Astrocyte of the spinal cord (primary cell): ENCODE data around the gene LIN28A.

ENCODE experiments used
- DNase-seq: peaks from one replicate; pipeline ENCODE4 v3.0.0; 2011; ENCODE audit warnings: low read depth, low spot score
- H3K4me3 ChIP-seq: 2 replicates; pipeline ENCODE4 v1.5.1; 2011; ENCODE audit warnings: low read depth, mild to moderate bottlenecking, low read length, moderate library complexity
- in situ Hi-C: cut with HindIII; loops from 2 replicates; pipeline ENCODE4 v1.10.0; 2017; ENCODE audit warnings: low sequenced_read_pairs
- TF ChIP-seq, protein P1 (sequence below): IDR thresholded peaks from 2 replicates; pipeline ENCODE4 v1.5.1; 2012; ENCODE audit warnings: low read depth, mild to moderate bottlenecking, low read length, inconsistent platforms

Gene LIN28A

DNA sequence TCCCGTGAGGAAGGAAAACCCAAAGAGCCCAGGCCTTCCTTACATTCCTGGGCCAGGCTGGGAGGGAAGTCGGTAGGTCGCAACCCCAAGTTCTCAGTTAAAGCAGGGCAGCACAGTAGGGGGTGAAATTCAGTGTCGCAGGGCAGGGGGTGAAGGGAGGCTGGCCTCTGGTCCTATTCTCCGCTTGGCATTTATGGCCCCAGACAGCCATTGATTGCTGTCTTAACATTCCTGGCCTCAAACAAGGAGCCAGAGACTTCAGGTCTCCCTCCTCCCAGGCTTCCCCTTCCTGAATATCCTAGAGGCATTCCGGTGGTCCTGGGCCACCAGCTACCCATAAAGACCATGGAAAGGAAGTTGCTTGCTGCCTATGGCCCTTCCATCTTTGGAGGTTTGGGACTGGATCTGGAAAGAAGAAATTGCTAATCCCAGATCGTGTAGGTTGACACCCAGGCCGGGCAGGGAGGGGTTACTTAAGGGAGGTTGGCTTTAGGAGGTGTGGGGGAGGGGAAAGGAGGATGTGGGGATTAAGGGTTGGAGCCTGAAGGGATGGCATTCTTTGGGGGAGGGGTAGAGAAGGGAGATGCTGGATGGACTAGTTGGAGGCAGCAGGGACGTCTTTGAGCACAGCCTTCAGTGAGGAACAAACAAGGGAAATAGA, 1.7 kb downstream of the LIN28A start:
- TF ChIP-seq, protein P1, sequence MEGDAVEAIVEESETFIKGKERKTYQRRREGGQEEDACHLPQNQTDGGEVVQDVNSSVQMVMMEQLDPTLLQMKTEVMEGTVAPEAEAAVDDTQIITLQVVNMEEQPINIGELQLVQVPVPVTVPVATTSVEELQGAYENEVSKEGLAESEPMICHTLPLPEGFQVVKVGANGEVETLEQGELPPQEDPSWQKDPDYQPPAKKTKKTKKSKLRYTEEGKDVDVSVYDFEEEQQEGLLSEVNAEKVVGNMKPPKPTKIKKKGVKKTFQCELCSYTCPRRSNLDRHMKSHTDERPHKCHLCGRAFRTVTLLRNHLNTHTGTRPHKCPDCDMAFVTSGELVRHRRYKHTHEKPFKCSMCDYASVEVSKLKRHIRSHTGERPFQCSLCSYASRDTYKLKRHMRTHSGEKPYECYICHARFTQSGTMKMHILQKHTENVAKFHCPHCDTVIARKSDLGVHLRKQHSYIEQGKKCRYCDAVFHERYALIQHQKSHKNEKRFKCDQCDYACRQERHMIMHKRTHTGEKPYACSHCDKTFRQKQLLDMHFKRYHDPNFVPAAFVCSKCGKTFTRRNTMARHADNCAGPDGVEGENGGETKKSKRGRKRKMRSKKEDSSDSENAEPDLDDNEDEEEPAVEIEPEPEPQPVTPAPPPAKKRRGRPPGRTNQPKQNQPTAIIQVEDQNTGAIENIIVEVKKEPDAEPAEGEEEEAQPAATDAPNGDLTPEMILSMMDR: no peak
- H3K4me3 ChIP-seq: no peak overlapping the region
- in situ Hi-C loops: no loop called here
- DNase-seq: no peak

DNA sequence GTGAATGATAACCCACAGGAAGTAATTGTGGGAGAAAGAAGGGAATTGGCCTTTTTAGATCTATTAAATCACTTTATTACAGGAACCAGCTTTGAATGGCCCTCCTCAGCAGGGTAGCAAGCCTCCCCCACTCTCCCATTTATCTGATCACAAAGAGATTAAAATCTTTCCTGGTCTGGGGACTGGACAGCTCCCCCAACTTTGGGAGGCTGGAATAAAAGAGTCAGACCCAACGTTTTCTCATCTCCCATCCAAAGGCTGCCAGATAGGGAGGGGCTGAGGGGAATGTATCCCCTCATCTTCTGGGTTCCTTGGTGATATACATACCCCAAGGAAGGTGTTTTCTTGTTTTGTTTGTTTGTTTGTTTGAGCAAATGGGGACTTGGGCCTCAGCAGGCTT, 2.4 kb downstream of the LIN28A start:
- TF ChIP-seq, protein P1: no peak
- H3K4me3 ChIP-seq: no peak overlapping the region
- in situ Hi-C loops: no loop called here
- DNase-seq: no peak

DNA sequence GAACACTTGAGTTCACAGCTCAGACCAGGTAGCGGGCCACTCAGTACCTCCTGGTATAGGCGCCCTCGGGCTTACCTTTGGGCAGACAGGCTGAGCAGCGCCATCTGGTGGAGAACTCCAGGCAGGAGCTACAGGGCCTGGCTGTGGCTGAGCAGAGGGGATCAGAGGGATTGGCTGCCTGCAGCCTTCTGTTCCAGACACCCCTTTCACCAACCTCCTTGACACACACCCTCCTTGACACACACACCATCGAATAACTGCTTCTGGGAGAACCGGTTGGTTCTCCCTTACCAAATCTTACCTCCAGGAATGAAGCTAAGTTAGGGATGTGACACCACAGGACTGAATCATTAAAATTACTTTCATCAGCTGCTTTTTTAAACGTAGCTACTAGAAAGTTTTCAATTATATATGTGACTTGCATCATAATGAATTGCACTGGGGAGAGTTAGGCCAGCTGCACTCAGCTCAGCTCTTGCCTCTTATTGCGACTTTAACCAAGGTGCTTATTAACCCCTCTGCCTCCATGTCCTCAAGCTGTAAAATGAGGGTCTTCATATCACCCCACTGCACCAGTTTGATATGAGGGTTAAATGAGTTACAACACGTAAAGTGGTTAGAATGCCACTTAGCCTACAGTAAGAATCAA, 6.6 kb downstream of the LIN28A start:
- H3K4me3 ChIP-seq: no peak overlapping the region
- DNase-seq: peak; percentile 55

DNA sequence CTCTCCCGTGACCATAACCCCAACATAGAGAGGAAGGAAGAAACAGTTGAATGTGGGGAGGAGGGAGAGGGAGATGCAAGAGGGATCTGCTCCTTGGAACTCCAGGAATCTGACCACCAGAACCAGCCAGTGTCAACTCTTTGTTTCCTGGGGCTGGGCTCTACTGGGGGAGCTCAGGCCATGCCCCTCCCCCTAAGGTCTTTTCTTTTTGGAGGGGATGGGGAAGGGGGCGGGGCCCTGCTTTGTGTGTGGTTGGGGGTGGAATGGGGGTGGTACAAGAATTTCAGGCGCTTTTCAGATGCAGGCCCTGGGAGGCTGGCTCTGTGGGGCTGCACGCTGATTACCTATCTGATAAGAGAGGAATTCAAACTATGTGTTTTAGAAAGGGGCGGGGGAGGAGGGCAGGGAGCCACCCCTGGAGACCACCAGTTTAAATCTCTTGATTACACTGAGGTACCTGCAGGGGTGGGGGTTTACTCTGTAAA, 8.3 kb downstream of the LIN28A start:
- TF ChIP-seq, protein P1: no peak
- in situ Hi-C loops: no loop called here
- DNase-seq: no peak
- no peak overlapping the region for H3K4me3 ChIP-seq

More for the DNA sequence above, 6.6 kb downstream of the LIN28A start:
- TF ChIP-seq, protein P1: peak; percentile 98
- in situ Hi-C loops: no loop called here

DNA sequence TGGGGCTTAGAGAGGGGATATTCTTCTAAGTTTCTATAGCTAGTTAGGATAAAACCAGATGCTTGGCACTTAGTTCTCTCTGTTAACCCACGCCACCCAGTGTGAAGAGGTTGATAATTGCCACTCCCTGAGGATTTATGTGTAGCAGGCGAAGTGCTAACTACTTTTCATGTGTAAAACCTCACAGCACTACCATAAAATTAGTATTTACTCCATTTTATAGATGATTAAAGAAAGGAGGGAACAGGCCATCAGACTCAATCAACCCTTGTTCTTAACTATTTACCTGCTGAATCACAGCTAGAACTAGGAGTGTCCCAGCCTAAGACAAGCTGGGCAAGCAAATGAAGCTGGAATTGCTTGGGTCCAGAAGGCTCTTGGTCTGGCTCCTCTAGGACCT, 8.9 kb downstream of the LIN28A start:
- TF ChIP-seq, protein P1: no peak
- in situ Hi-C loops: no loop called here
- H3K4me3 ChIP-seq: no peak overlapping the region
- DNase-seq: no peak

DNA sequence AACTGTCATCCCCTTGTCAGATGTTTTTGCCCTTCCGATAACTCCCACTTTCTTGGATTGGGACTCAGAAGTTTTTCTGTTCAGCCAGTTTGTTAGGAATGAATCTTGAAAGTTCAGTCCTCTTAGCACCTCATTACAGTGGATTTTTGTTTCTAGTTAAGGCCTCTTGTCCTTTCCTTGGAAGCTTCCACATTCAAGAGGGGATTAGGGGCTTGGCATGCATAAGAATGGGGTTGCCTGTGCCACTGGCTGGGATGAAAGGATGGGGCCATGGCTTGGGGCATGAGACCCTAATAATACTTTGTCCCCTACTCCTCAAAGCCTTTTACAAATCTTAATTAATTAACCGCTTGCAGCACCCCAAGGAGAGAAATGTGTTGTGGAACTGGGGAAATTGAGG, 19.1 kb downstream of the LIN28A start:
- in situ Hi-C loops: no loop called here
- DNase-seq: no peak
- H3K4me3 ChIP-seq: no peak overlapping the region
- TF ChIP-seq, protein P1: no peak
